Stomach (tissue), 9 donors: ENCODE measurements around the gene COG4. TPM values are rescaled to one million over a fixed set of nuclear protein-coding genes. Genes with fewer than 3 reads are reported as not detected.

Experiments used
- DNase-seq, 2 donors: peaks; one replicate each; pipeline versions ENCODE4 v3.0.0 to v3.0.0-alpha.2; 2013 to 2019
- H3K27ac ChIP-seq, 5 donors: fragments of 200-600 bp in 4 of 5; sonication (generic) in 4 of 5; one replicate each; pipeline ENCODE4 v1.5.1; 2013 to 2019; ENCODE audit warnings: mild to moderate bottlenecking in 1 of 5, moderate library complexity in 1 of 5
- H3K27me3 ChIP-seq, 3 donors: fragments of 200-600 bp; sonication (generic); one replicate each; pipeline ENCODE4 v1.5.1; 2017 to 2019; ENCODE audit warnings: mixed run types in 1 of 3
- H3K36me3 ChIP-seq, 4 donors: fragments of 200-600 bp; sonication (generic); 1 replicate in 3 of 4; 2 replicates in 1 of 4; pipeline ENCODE4 v1.5.1; 2016 to 2019
- H3K4me1 ChIP-seq, 4 donors: fragments of 200-600 bp; sonication (generic); one replicate each; pipeline ENCODE4 v1.5.1; 2016 to 2019
- H3K4me3 ChIP-seq, 4 donors: fragments of 200-600 bp; sonication (generic) in 3 of 4; one replicate each; pipeline ENCODE4 v1.5.1; 2016 to 2019; ENCODE audit warnings: mild to moderate bottlenecking in 1 of 4
- H3K9me3 ChIP-seq, 4 donors: fragments of 200-600 bp; sonication (generic); one replicate each; pipeline ENCODE4 v1.5.1; 2016 to 2019
- CTCF ChIP-seq, 7 experiments: fragments of 450-650 bp in 4 of 7; fragments of 200-600 bp in 3 of 7; sonication (generic) in 3 of 7; IDR thresholded peaks; one replicate each; pipeline ENCODE4 v1.5.1; 2016 to 2019; ENCODE audit warnings: antibody characterized with exemption in 7 of 7, control low read depth in 2 of 7, mild to moderate bottlenecking in 1 of 7
- EP300 ChIP-seq: sonication (generic); formaldehyde crosslinking; IDR thresholded peaks from one replicate; pipeline ENCODE4 v1.6.1; 2017; ENCODE audit warnings: antibody characterized with exemption
- POLR2A ChIP-seq, 4 donors: fragments of 450-650 bp; IDR thresholded peaks; one replicate each; pipeline ENCODE4 v1.6.1; 2016; ENCODE audit warnings: antibody characterized with exemption in 4 of 4, control low read depth in 2 of 4, mild to moderate bottlenecking in 1 of 4, moderate library complexity in 1 of 4
- POLR2AphosphoS5 ChIP-seq, 3 donors: sonication (generic); formaldehyde crosslinking; IDR thresholded peaks; one replicate each; pipeline ENCODE4 v1.6.1; 2016; ENCODE audit warnings: antibody characterized with exemption in 3 of 3
- WGBS, 5 donors: extraction: QIAGEN DNeasy Blood & Tissue Kit in 3 of 5; methylation state at CpG; one replicate each; pipeline versions ENCODE4 v1.1.5 to v1.1.7; 2013 to 2018; 5-methylcytosine and 5-hydroxymethylcytosine counted together
- intact Hi-C: fragments of 100-400 bp; cut with DNase I; formaldehyde crosslinking; loops from one replicate; pipeline ENCODE4 v1.15.1; 2023; ENCODE audit warnings: low total_unique reads
- polyA plus RNA-seq, 3 donors: library from polyadenylated mRNA; stranded (reverse); fragments of 200-250 nt; gene quantifications; one replicate each; pipeline ENCODE4 v1.2.3, GENCODE V29; 2013
- total RNA-seq, 5 donors: library from RNA; depleted of rRNA; stranded (reverse); fragments of >200 nt; gene quantifications; one replicate each; pipeline versions ENCODE4 v1.1.0 to v1.2.3, GENCODE V29; 2014 to 2016
- donor health status: healthy with polysubstance abuse.
- donor health status: Bipolar disorder and iron deficiency.
- donor health status: healthy.

The COG4 gene
- total and polyA plus RNA-seq, 8 donors = 10.7 to 127 (median 37.4) TPM

- Histone ChIP-seq H3K36me3 (peaks cover 75 to 100% (median 100%) of the 10 kb centered on the region in 4 donors), H3K4me3 (no peak overlapping the region), H3K27me3 (no peaks in the 10 kb centered on the region), H3K9me3 (no peaks in the 10 kb centered on the region), H3K27ac (peak overlapping the region in 1 of 5 donors; percentile 47), H3K4me1 (peaks cover 0 to 7% (median 3%) of the 10 kb centered on the region in 4 donors)
- 88 to 97% (median 92%) methylated on average over 8 of the region's 8 CpGs for WGBS, 5 donors
- DNase-seq = no peak
- TF ChIP-seq POLR2A (IDR thresholded peaks at IDR 0.05) (no peak), EP300 (no peak), POLR2AphosphoS5 (IDR thresholded peaks at IDR 0.05) (no peak), CTCF (IDR thresholded peaks at IDR 0.05) (no peak)
- intact Hi-C loops = no loop called here
Observed at GRCh38 chr16:70552675-70553074, 29.3 kb upstream of the COG4 start.

- TF ChIP-seq POLR2A (IDR thresholded peaks at IDR 0.05) (no peak), POLR2AphosphoS5 (IDR thresholded peaks at IDR 0.05) (no peak), EP300 (no peak), CTCF (IDR thresholded peaks at IDR 0.05) (no peak)
- intact Hi-C loops = no loop called here
- peaks cover 0 to 7% (median 3%) of the 10 kb centered on the region in 4 donors for H3K4me1 ChIP-seq
- DNase-seq = no peak
- WGBS, 5 donors = 55 to 82% (median 81%) methylated on average over 3 of the region's 3 CpGs
- H3K27me3 ChIP-seq = no peaks in the 10 kb centered on the region
- peaks cover 71 to 100% (median 100%) of the 10 kb centered on the region in 4 donors for H3K36me3 ChIP-seq
- H3K9me3 ChIP-seq = no peaks in the 10 kb centered on the region
- no peak overlapping the region for H3K4me3 ChIP-seq
- no peak overlapping the region for H3K27ac ChIP-seq
Observed at GRCh38 chr16:70551788-70552187, 28.4 kb upstream of the COG4 start.

GRCh38 chr16:70550082-70550481, 26.7 kb upstream of the COG4 start:
- Histone ChIP-seq H3K9me3 (no peaks in the 10 kb centered on the region), H3K4me1 (peaks cover 0 to 7% (median 3%) of the 10 kb centered on the region in 4 donors), H3K36me3 (peaks cover 62 to 100% (median 100%) of the 10 kb centered on the region in 4 donors), H3K27me3 (no peaks in the 10 kb centered on the region), H3K4me3 (no peak overlapping the region), H3K27ac (no peak overlapping the region)
- TF ChIP-seq CTCF (IDR thresholded peaks at IDR 0.05) (no peak), POLR2AphosphoS5 (IDR thresholded peaks at IDR 0.05) (no peak), POLR2A (IDR thresholded peaks at IDR 0.05) (no peak), EP300 (no peak)
- intact Hi-C loops = no loop called here
- DNase-seq = no peak
- WGBS, 5 donors = 0 to 84% (median 39%) methylated on average over 1 of the region's 1 CpG

GRCh38 chr16:70548936-70549335, 25.6 kb upstream of the COG4 start:
- intact Hi-C loops = no loop called here
- 63 to 75% (median 71%) methylated on average over 2 of the region's 2 CpGs for WGBS, 5 donors
- no peaks in the 10 kb centered on the region for H3K27me3 ChIP-seq
- H3K4me3 ChIP-seq = no peak overlapping the region
- peaks cover 62 to 100% (median 100%) of the 10 kb centered on the region in 4 donors for H3K36me3 ChIP-seq
- H3K9me3 ChIP-seq = no peaks in the 10 kb centered on the region
- no peak for DNase-seq
- H3K4me1 ChIP-seq = peaks cover 0 to 7% (median 3%) of the 10 kb centered on the region in 4 donors
- H3K27ac ChIP-seq = no peak overlapping the region
- no peak for TF ChIP-seq CTCF (IDR thresholded peaks at IDR 0.05)
- no peak for TF ChIP-seq EP300
- TF ChIP-seq POLR2AphosphoS5 (IDR thresholded peaks at IDR 0.05) = no peak
- TF ChIP-seq POLR2A (IDR thresholded peaks at IDR 0.05) = no peak
